H1 (cell line): ENCODE results near the gene PARM1. TPM values are rescaled to one million over a fixed set of nuclear protein-coding genes. Genes with fewer than 3 reads are reported as not detected.
A peak's percentile ranks its signal among the peaks of the same experiment; 100 is the strongest.

Experiments
- CTCF ChIA-PET: fragments of 300-600 bp; sonication (Branson Sonifier 250); formaldehyde crosslinking; loops from one replicate; lab custom pipeline; 2021; ENCODE audit not compliant: partially characterized antibody; lab: Charles Lee
- POLR2A ChIA-PET: fragments of 300-600 bp; sonication (Branson Sonifier 250); formaldehyde crosslinking; loops from one replicate; lab custom pipeline; 2021; ENCODE audit warnings: inconsistent platforms; ENCODE audit not compliant: partially characterized antibody; lab: Charles Lee
- DNase-seq, 2 experiments: peaks; one replicate each; pipeline versions ENCODE4 v3.0.0 to v3.0.0-alpha.2; 2010 to 2022; ENCODE audit warnings: low spot score in 2 of 2, low read depth in 1 of 2, mixed read lengths in 1 of 2
- FAIRE-seq: peaks from 2 replicates; lab custom pipeline; 2011; peaks lifted over from hg19 to GRCh38; lab: Jason Lieb, UNC
- H2AFZ ChIP-seq: 2 replicates; pipeline ENCODE4 v1.8.1; 2012; ENCODE audit warnings: low read length, inconsistent platforms
- H2AK5ac ChIP-seq: 2 replicates; pipeline ENCODE4 v1.6.1; 2013; ENCODE audit warnings: low read depth, low read length
- H2BK120ac ChIP-seq: replicated peaks from 2 replicates; pipeline ENCODE3; 2013; ENCODE audit warnings: low read depth, low read length, inconsistent platforms
- H2BK12ac ChIP-seq: 2 replicates; pipeline ENCODE4 v1.6.1; 2013; ENCODE audit warnings: low read depth, low read length
- H2BK15ac ChIP-seq: 2 replicates; pipeline ENCODE4 v1.6.1; 2013; ENCODE audit warnings: low read length
- H2BK20ac ChIP-seq: 2 replicates; pipeline ENCODE4 v1.6.1; 2013; ENCODE audit warnings: low read length
- H2BK5ac ChIP-seq: 2 replicates; pipeline ENCODE4 v1.6.1; 2013; ENCODE audit warnings: low read depth, low read length
- H3K14ac ChIP-seq: 2 replicates; pipeline ENCODE4 v1.6.1; 2013; ENCODE audit warnings: inconsistent platforms; ENCODE audit not compliant: insufficient read length
- H3K18ac ChIP-seq: 2 replicates; pipeline ENCODE4 v1.6.1; 2013; ENCODE audit warnings: low read length; ENCODE audit errors: extremely low read depth
- H3K23ac ChIP-seq: 2 replicates; pipeline ENCODE4 v1.6.1; 2013; ENCODE audit warnings: inconsistent platforms; ENCODE audit not compliant: insufficient read length
- H3K23me2 ChIP-seq: 2 replicates; pipeline ENCODE4 v1.6.1; 2013; ENCODE audit warnings: low read depth, low read length
- H3K27ac ChIP-seq: 2 replicates; pipeline ENCODE4 v1.6.1; 2011; ENCODE audit warnings: low read depth, low read length, inconsistent platforms
- H3K27me3 ChIP-seq, 4 experiments: replicated peaks in 1 of 4; 1 replicate in 1 of 4; 2 replicates in 3 of 4; pipeline versions ENCODE4 v1.6.1 to v1.8.1; 2011 to 2013; ENCODE audit warnings: low read length in 3 of 4, mild to moderate bottlenecking in 3 of 4, inconsistent platforms in 2 of 4, mixed read lengths in 2 of 4, moderate library complexity in 1 of 4; ENCODE audit not compliant: control insufficient read depth in 3 of 4, insufficient read depth in 3 of 4; ENCODE audit errors: extremely low read depth in 1 of 4
- H3K36me3 ChIP-seq, 4 experiments: 2 replicates each; pipeline versions ENCODE4 v1.6.1 to v1.8.1; 2011 to 2013; ENCODE audit warnings: mild to moderate bottlenecking in 4 of 4, low read length in 3 of 4, moderate library complexity in 2 of 4, control low read depth in 1 of 4, inconsistent platforms in 1 of 4; ENCODE audit not compliant: insufficient read depth in 4 of 4, control insufficient read depth in 2 of 4
- H3K4ac ChIP-seq: replicated peaks from 2 replicates; pipeline ENCODE3; 2013; ENCODE audit warnings: low read length, low read depth, mixed read lengths, inconsistent platforms; ENCODE audit not compliant: insufficient read length
- H3K4me1 ChIP-seq, 4 experiments: replicated peaks in 1 of 4; 1 replicate in 1 of 4; 2 replicates in 3 of 4; pipeline versions ENCODE4 v1.6.1 to v1.8.1; 2011 to 2013; ENCODE audit warnings: low read length in 3 of 4, inconsistent platforms in 2 of 4, mixed read lengths in 1 of 4; ENCODE audit not compliant: insufficient read depth in 4 of 4, control insufficient read depth in 3 of 4
- H3K4me2 ChIP-seq, 2 experiments: 2 replicates each; pipeline versions ENCODE4 v1.6.1 to v1.8.1; 2011 to 2013; ENCODE audit warnings: low read depth in 2 of 2, low read length in 2 of 2, control low read depth in 1 of 2, inconsistent platforms in 1 of 2, mild to moderate bottlenecking in 1 of 2; ENCODE audit not compliant: insufficient read depth in 1 of 2
- H3K4me3 ChIP-seq, 4 experiments: fragments of 200-600, 300-600 bp in 1 of 4; sonication (generic), shearing (Covaris generic), sonication (Bioruptor Twin) in 1 of 4; 2 replicates each; pipeline versions ENCODE4 v1.5.1 to v1.8.1; 2011 to 2016; ENCODE audit warnings: low read length in 4 of 4, low read depth in 3 of 4, control low read depth in 2 of 4, inconsistent platforms in 2 of 4, mild to moderate bottlenecking in 2 of 4, mixed read lengths in 1 of 4, moderate library complexity in 1 of 4; ENCODE audit not compliant: insufficient read depth in 2 of 4; ENCODE audit errors: extremely low read depth in 1 of 4
- H3K56ac ChIP-seq: replicated peaks from 2 replicates; pipeline ENCODE3; 2013; ENCODE audit warnings: low read depth, mild to moderate bottlenecking, mixed read lengths, low read length, inconsistent platforms; ENCODE audit not compliant: insufficient read length
- H3K79me1 ChIP-seq: 2 replicates; pipeline ENCODE4 v1.6.1; 2013; ENCODE audit warnings: low read depth, low read length, control low read depth
- H3K79me2 ChIP-seq, 2 experiments: 2 replicates each; pipeline versions ENCODE4 v1.6.1 to v1.8.1; 2012 to 2013; ENCODE audit warnings: low read length in 2 of 2, mild to moderate bottlenecking in 2 of 2, inconsistent platforms in 1 of 2; ENCODE audit not compliant: insufficient read depth in 2 of 2, control insufficient read depth in 1 of 2
- H3K9ac ChIP-seq, 4 experiments: replicated peaks in 1 of 4; 1 replicate in 1 of 4; 2 replicates in 3 of 4; pipeline versions ENCODE4 v1.6.1 to v1.8.1; 2011 to 2013; ENCODE audit warnings: low read depth in 3 of 4, low read length in 3 of 4, control low read depth in 2 of 4, mild to moderate bottlenecking in 2 of 4, moderate library complexity in 2 of 4, inconsistent platforms in 1 of 4; ENCODE audit errors: extremely low read depth in 1 of 4
- H3K9me3 ChIP-seq, 2 experiments: 2 replicates each; pipeline versions ENCODE4 v1.6.1 to v1.8.1; 2012 to 2013; ENCODE audit warnings: mild to moderate bottlenecking in 2 of 2, moderate library complexity in 2 of 2, control low read depth in 1 of 2, inconsistent platforms in 1 of 2, low read depth in 1 of 2, low read length in 1 of 2, mixed read lengths in 1 of 2; ENCODE audit not compliant: insufficient read depth in 2 of 2
- H4K20me1 ChIP-seq, 2 experiments: replicated peaks in 1 of 2; 2 replicates each; pipeline versions ENCODE3 to v1.8.1; 2011 to 2013; ENCODE audit warnings: inconsistent platforms in 2 of 2, low read length in 2 of 2, mild to moderate bottlenecking in 1 of 2; ENCODE audit not compliant: insufficient read depth in 2 of 2, control insufficient read depth in 1 of 2
- H4K5ac ChIP-seq: 2 replicates; pipeline ENCODE4 v1.6.1; 2013; ENCODE audit warnings: low read length, low read depth, mixed read lengths, inconsistent platforms; ENCODE audit not compliant: insufficient read length
- H4K8ac ChIP-seq: 2 replicates; pipeline ENCODE4 v1.8.0; 2013; ENCODE audit warnings: mild to moderate bottlenecking, moderate library complexity, low read length, inconsistent platforms; ENCODE audit not compliant: insufficient read depth; ENCODE audit errors: extremely low read depth
- H4K91ac ChIP-seq: replicated peaks from 2 replicates; pipeline ENCODE3; 2013; ENCODE audit warnings: low read length, mixed read lengths, inconsistent platforms; ENCODE audit not compliant: insufficient read length
- ATF2 ChIP-seq: IDR thresholded peaks from 2 replicates; pipeline ENCODE4 v1.6.1; 2012; ENCODE audit warnings: low read length, inconsistent platforms
- BACH1 ChIP-seq: IDR thresholded peaks from 2 replicates; pipeline ENCODE4 v1.6.1; 2012; ENCODE audit warnings: low read length, improper control_type of control experiment
- HDAC6 ChIP-seq: IDR thresholded peaks from one replicate; pipeline ENCODE4 v1.7.1; 2012; ENCODE audit warnings: low read depth, mild to moderate bottlenecking, inconsistent platforms, low read length, moderate library complexity
- MAX ChIP-seq: IDR thresholded peaks from 2 replicates; pipeline ENCODE4 v1.6.1; 2012; ENCODE audit warnings: inconsistent platforms
- POLR2A ChIP-seq, 2 experiments: IDR thresholded peaks; 1 replicate in 1 of 2; 2 replicates in 1 of 2; pipeline ENCODE4 v1.6.1; 2011; ENCODE audit warnings: low read depth in 2 of 2, low read length in 2 of 2, mild to moderate bottlenecking in 2 of 2; ENCODE audit errors: control extremely low read depth in 1 of 2
- POLR2AphosphoS5 ChIP-seq: IDR thresholded peaks from 2 replicates; pipeline ENCODE4 v1.6.1; 2011; ENCODE audit warnings: low read depth, low read length
- RNF2 ChIP-seq: fragments of 200-900, 300-1000 bp; sonication (generic); IDR thresholded peaks from 2 replicates; pipeline ENCODE4 v1.7.1; 2016; ENCODE audit warnings: borderline replicate concordance, low read depth, mild to moderate bottlenecking, antibody characterized with exemption, low read length; ENCODE audit not compliant: poor library complexity, severe bottlenecking; ENCODE audit errors: missing control alignments
- SIRT6 ChIP-seq: IDR thresholded peaks from one replicate; pipeline ENCODE4 v1.7.1; 2012; ENCODE audit warnings: low read length, inconsistent platforms
- SIX5 ChIP-seq: IDR thresholded peaks from 2 replicates; pipeline ENCODE4 v1.6.1; 2011; ENCODE audit warnings: mild to moderate bottlenecking, low read depth, low read length
- SP1 ChIP-seq: IDR thresholded peaks from 2 replicates; pipeline ENCODE4 v1.6.1; 2011; ENCODE audit warnings: low read depth, low read length
- WGBS, 2 experiments: shearing (Covaris generic) in 1 of 2; methylation state at CpG; one replicate each; pipeline versions ENCODE4 v1.1.6 to v1.1.7; 2013 to 2015; ENCODE audit warnings: low lambda C conversion rate in 2 of 2, mixed read lengths in 2 of 2, inconsistent platforms in 1 of 2, low coverage in 1 of 2, missing lambda C conversion rate in 1 of 2; ENCODE audit not compliant: insufficient replicate concordance in 2 of 2, insufficient coverage in 1 of 2, insufficient read length in 1 of 2; ENCODE audit errors: extremely low coverage in 1 of 2, missing lambda C conversion rate in 1 of 2; 5-methylcytosine and 5-hydroxymethylcytosine counted together
- polyA plus RNA-seq, 7 experiments: library from polyadenylated mRNA; depleted of rRNA in 3 of 7; stranded (reverse) in 5 of 7; unstranded in 2 of 7; fragments of >200 nt in 5 of 7; fragments of 200-250 nt in 2 of 7; gene quantifications; 1 replicate in 5 of 7; 2 replicates in 1 of 7; 4 replicates in 1 of 7; pipeline versions ENCODE4 v1.2.1 to v1.2.3, GENCODE V29; 2011 to 2013; ENCODE audit warnings: missing spikeins in 2 of 7, mixed read lengths in 2 of 7
- total RNA-seq: library from RNA; stranded (reverse); fragmentation: NEBNext Ultra II Directional; extraction: Animal tissue kit (Norgen Biotek cat#: 25700); gene quantifications from 2 replicates; pipeline ENCODE4 v1.2.1, GENCODE V29; 2021

PARM1 gene
- total and polyA plus RNA-seq, 2 of the 8 experiments (the other 6 are each of a cell fraction or from before 2014, with no cell fraction given) = 2.0 to 5.3 TPM

GRCh38 chr4:74934016-74934831, 1.3 kb downstream of the PARM1 start:
- H4K8ac ChIP-seq = peak overlapping the region; percentile 94; the same call in 1 of the 2 replicates
- TF ChIP-seq RNF2 (peak; percentile 71), HDAC6 (no peak), SIRT6 (no peak), ATF2 (no peak), SIX5 (no peak), POLR2AphosphoS5 (no peak), MAX (no peak; the same call in 1 of the 2 replicates), BACH1 (no peak), SP1 (no peak), POLR2A (IDR thresholded peaks at IDR 0.05; ENCODE audit: control extremely low read depth in 1 of 2, low read depth in 2 of 2, low read length in 2 of 2) (no peak)

More at GRCh38 chr4:74934016-74934831, 1.3 kb downstream of the PARM1 start:
- H4K20me1 ChIP-seq = peaks cover 3 to 4% of the 10 kb centered on the region in 2 experiments
- H3K18ac ChIP-seq = 0 out of 2 replicates have a peak overlapping the region, but pooled peaks have one; percentile 56
- H3K4me2 ChIP-seq = peak overlapping the region; percentile 96 to 98
- H3K27me3 ChIP-seq = peaks cover 4 to 30% (median 26%) of the 10 kb centered on the region in 4 experiments
- H4K5ac ChIP-seq = no peak overlapping the region
- H3K23ac ChIP-seq = no peak overlapping the region
- H3K23me2 ChIP-seq = peaks cover 17% of the 10 kb centered on the region; the same call in 1 of the 2 replicates
- WGBS, 2 experiments = 5% methylated on average over 45 of the region's 45 CpGs; no CpG with 5 or more reads in 1 of the 2 experiments
- H2AK5ac ChIP-seq = no peak overlapping the region
- no peak overlapping the region for H3K14ac ChIP-seq
- H2BK120ac ChIP-seq = no peak overlapping the region
- H3K4ac ChIP-seq = no peak overlapping the region
- H3K4me1 ChIP-seq = peaks cover 0 to 15% (median 7%) of the 10 kb centered on the region in 4 experiments; a peak in 5 of 7 replicates
- ChIA-PET POLR2A (interaction anchor here (1.1 kb wide), 1 partner anchor 60 kb away, joined by 3 read pairs; no protein-coding TSS in a partner anchor), CTCF (interaction anchor here (0.8 to 5.5 kb wide), 9 partner anchors 10 to 535 kb away, joined by 3 to 33 read pairs (median 4); no protein-coding TSS in a partner anchor)
- DNase-seq = peak in 1 of 2 experiments; percentile 55
- no peaks in the 10 kb centered on the region for H3K79me2 ChIP-seq
- H2AFZ ChIP-seq = peak overlapping the region; percentile 96; the same call in 1 of the 2 replicates
- no peaks in the 10 kb centered on the region for H3K79me1 ChIP-seq
- no peak overlapping the region for H2BK5ac ChIP-seq
- no peak for FAIRE-seq
- H3K9ac ChIP-seq = no peak overlapping the region; a peak in 1 of 7 replicates
- no peak overlapping the region for H4K91ac ChIP-seq
- no peak overlapping the region for H2BK15ac ChIP-seq
- H2BK20ac ChIP-seq = no peak overlapping the region
- no peak overlapping the region for H3K56ac ChIP-seq
- peak overlapping the region; percentile 62 to 80 (median 65) for H3K4me3 ChIP-seq
- no peak overlapping the region for H3K27ac ChIP-seq
- no peaks in the 10 kb centered on the region for H3K36me3 ChIP-seq
- no peaks in the 10 kb centered on the region for H3K9me3 ChIP-seq
- peak overlapping the region; percentile 29; the same call in 1 of the 2 replicates for H2BK12ac ChIP-seq
